Activated T-cell treated with anti-CD3 and anti-CD28 coated beads, Interleukin-2, amount 50 U/mL, for 1 hour (primary cell): ENCODE measurements around the gene OR2Z1.
"Not testable (repeated sequence)": the region's sequence is repeated elsewhere in the genome, so short reads cannot be mapped to it uniquely, and the experiment has no call there.

Source experiments
- DNase-seq: peaks from one replicate; pipeline ENCODE4 v3.0.0-alpha.2; 2020

OR2Z1 gene

GRCh38 chr19:8703223-8703622 is 18.2 kb upstream of the OR2Z1 start:
- no peak for DNase-seq

GRCh38 chr19:8705304-8705703 is 16.1 kb upstream of the OR2Z1 start:
- DNase-seq = not testable (repeated sequence)

GRCh38 chr19:8705742-8706141 is 15.7 kb upstream of the OR2Z1 start:
- DNase-seq = no peak

GRCh38 chr19:8710337-8710736 is 11.1 kb upstream of the OR2Z1 start:
- not testable (repeated sequence) for DNase-seq

- no peak for DNase-seq
Observed at GRCh38 chr19:8722032-8722431, 598 bp downstream of the OR2Z1 start.

GRCh38 chr19:8724276-8724675 is 2.8 kb downstream of the OR2Z1 start:
- no peak for DNase-seq

- no peak for DNase-seq
Observed at GRCh38 chr19:8731428-8732169, 10.2 kb downstream of the OR2Z1 start.

GRCh38 chr19:8738377-8738776 is 16.9 kb downstream of the OR2Z1 start:
- DNase-seq = no peak

- not testable (repeated sequence) for DNase-seq
Observed at GRCh38 chr19:8739291-8740065, 18.0 kb downstream of the OR2Z1 start.

GRCh38 chr19:8767257-8767656 is 45.8 kb downstream of the OR2Z1 start:
- DNase-seq = not testable (repeated sequence)

GRCh38 chr19:8769265-8769664 is 47.8 kb downstream of the OR2Z1 start:
- not testable (repeated sequence) for DNase-seq

- DNase-seq = not testable (repeated sequence)
Observed at GRCh38 chr19:8773587-8773986, 52.2 kb downstream of the OR2Z1 start.
